WTC11 (cell line): ENCODE measurements around the gene SCG5.

Experiments used
- AR ChIP-seq: fragments of 250-450 bp; sonication (Bioruptor Pico); IDR thresholded peaks from 2 replicates; pipeline ENCODE4 v1.9.0; 2021; ENCODE audit warnings: mild to moderate bottlenecking
- ATF2 ChIP-seq: sonication (generic); formaldehyde crosslinking; IDR thresholded peaks from 2 replicates; pipeline ENCODE4 v1.8.1; 2022; ENCODE audit warnings: low read depth, missing genetic modification reagents, borderline replicate concordance
- CTCF ChIP-seq: fragments of 200-600 bp; IDR thresholded peaks from 2 replicates; pipeline ENCODE4 v1.8.0; 2022; ENCODE audit warnings: antibody characterized with exemption
- NR3C1 ChIP-seq: sonication (generic); formaldehyde crosslinking; conservative IDR thresholded peaks from 2 replicates; pipeline ENCODE4 v1.8.1; 2023; ENCODE audit warnings: low read depth, mild to moderate bottlenecking, missing genetic modification reagents
- SP1 ChIP-seq: sonication (generic); formaldehyde crosslinking; conservative IDR thresholded peaks from 2 replicates; pipeline ENCODE4 v1.8.1; 2022; ENCODE audit warnings: missing genetic modification reagents
- ZNF263 ChIP-seq: sonication (generic); formaldehyde crosslinking; IDR thresholded peaks from 2 replicates; pipeline ENCODE4 v1.8.1; 2022; ENCODE audit warnings: low read depth, mild to moderate bottlenecking, moderate library complexity, missing genetic modification reagents
- ZSCAN18 ChIP-seq: fragments of 250-450 bp; sonication (Bioruptor Pico); IDR thresholded peaks from 2 replicates; pipeline ENCODE4 v2.1.2; 2022; ENCODE audit warnings: mild to moderate bottlenecking, moderate library complexity

GRCh38 chr15:32739522-32740063, 98.1 kb downstream of the SCG5 start:
- TF ChIP-seq AR (CRISPR knock-in tag) (no peak), ZSCAN18 (CRISPR knock-in tag) (no peak), ATF2 (CRISPR knock-in tag) (no peak), CTCF (no peak), SP1 (CRISPR knock-in tag) (no peak), ZNF263 (CRISPR knock-in tag) (no peak), NR3C1 (CRISPR knock-in tag) (no peak)
